Measurements from ENCODE around the gene SYNCRIP.
"Not testable (repeated sequence)": the region's sequence is repeated elsewhere in the genome, so short reads cannot be mapped to it uniquely, and the experiment has no call there.

Gene SYNCRIP

GRCh38 chr6:85612690-85613474 is 29.8 kb downstream of the SYNCRIP start:
- no peak overlapping the region for H3K4me3 ChIP-seq (ENCODE audit: low read length)
- no peak for DNase-seq (ENCODE audit: low read depth, low spot score)

DNA sequence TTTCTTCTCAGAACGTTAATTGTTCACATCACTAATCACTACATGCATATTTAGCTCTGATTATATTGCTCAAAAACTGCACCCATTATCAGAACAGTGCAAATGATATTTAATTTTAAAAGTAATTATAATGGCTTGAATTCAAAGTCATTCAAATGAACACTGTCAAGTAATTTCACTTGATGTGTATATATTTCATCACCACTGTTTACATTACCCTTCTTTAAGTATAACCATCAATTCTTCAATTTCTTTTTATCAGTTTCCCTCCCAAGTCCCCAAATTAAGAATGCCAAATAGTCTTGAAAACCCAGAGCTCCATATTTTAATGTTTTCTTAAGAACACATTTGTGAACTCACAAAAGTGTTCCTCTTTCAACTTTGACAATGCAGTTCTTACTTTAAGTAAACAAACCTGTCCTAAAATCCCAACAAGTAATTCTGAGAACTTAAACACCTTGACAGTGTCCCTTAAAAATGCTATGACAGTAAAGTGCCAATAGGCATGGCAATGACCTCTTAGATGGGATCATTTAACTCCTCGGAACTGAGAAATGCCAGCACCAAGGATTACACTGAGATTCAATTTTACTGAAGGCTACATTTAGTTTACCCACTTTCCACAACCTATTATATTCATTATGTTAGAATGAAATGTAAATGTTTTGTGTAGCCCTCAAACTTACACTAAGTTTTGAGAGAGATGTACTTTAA is 32.3 kb downstream of the SYNCRIP start:
- H3K4me3 ChIP-seq (ENCODE audit: low read length): no peak overlapping the region
- DNase-seq (ENCODE audit: low read depth, low spot score): no peak

- no peak overlapping the region for H3K4me3 ChIP-seq (ENCODE audit: low read length)
- no peak for DNase-seq (ENCODE audit: low read depth, low spot score)
Observed at GRCh38 chr6:85602100-85602499, 40.6 kb downstream of the SYNCRIP start.

DNA sequence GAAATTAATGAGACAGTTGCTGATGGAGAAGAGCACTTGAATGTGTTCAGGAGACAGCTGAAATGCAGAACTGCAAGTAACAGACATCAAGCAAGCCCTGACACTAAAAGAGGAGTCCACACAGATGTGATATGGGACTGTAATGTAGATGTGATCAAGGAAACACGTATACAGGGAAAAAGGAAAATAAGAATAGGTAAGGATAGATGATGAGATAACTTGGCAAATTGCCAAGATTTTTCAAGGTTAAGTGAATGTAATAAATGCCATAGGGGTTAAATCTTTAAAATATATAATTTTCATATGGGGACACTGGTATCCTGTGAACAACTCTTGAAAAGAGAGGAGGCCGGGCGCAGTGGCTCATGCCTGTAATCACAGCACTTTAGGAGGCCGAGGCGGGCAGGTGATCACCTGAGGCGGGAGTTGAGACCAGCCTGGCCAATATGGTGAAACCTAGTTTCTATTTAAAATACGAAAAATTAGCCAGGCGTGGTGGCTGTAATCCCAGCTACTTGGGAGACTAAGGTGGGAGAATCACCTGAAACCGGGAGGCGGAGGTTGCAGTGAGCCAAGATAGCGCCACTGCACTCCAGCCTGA is 41.9 kb downstream of the SYNCRIP start:
- DNase-seq (ENCODE audit: low read depth, low spot score): no peak
- no peak overlapping the region for H3K4me3 ChIP-seq (ENCODE audit: low read length)

GRCh38 chr6:85594197-85594930 is 48.3 kb downstream of the SYNCRIP start:
- DNase-seq (ENCODE audit: low read depth, low spot score): no peak
- peak overlapping the region; percentile 76 for H3K4me3 ChIP-seq (ENCODE audit: low read length)

DNA sequence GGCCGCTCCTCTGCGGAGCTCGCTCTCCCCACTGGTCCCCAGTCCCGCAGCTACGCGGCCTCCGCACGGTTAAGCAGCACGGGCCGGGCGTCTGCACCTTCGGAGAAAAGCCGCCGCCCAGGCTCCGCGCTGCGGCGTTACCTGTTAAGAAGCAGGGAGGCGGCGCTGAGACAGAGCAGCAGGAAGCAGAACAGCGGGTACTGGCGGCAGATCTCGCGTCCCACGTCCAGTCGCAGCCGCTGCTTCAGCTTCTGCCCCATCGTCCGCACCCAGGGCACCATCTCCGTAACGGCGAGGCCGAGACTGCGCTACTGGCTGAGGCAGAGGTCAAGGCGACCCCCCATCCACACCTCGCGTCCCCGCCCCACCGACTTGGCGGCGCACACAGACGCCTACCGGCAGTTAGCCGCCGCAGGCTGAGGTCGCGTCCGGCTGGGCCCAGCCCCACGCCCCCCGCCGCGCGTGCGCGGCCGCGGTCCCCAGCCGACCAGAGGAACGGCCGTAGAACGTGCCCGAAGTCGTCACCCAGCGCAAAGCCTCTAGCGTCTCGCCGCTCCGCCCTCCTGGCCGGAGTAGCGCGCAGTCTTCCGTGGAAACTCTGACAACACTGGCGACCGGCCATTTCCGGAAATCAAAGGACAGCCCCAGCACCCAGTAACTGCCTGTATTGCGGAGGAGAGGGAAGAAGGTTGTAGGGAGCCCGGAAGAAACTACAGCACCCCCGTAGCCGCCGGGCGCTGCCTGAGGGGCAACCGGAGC is 49.1 kb downstream of the SYNCRIP start, which contains the start of gene SNX14:
Gene SNX14, minus strand, starts transcription at position 421 of the 759 bp plus-strand sequence. Its CDS starts 140 bp downstream, at position 281.
- peak within 1 kb of the TSS; percentile 76 for H3K4me3 ChIP-seq (ENCODE audit: low read length)
- DNase-seq (ENCODE audit: low read depth, low spot score): peak; percentile 49

- no peak for DNase-seq (ENCODE audit: low read depth, low spot score)
- no peak overlapping the region for H3K4me3 ChIP-seq (ENCODE audit: low read length)
Observed at GRCh38 chr6:85592033-85592432, 50.7 kb downstream of the SYNCRIP start.

GRCh38 chr6:85591207-85591606 is 51.5 kb downstream of the SYNCRIP start:
- H3K4me3 ChIP-seq (ENCODE audit: low read length): no peak overlapping the region
- no peak for DNase-seq (ENCODE audit: low read depth, low spot score)

- H3K4me3 ChIP-seq (ENCODE audit: low read length): no peak overlapping the region
- DNase-seq (ENCODE audit: low read depth, low spot score): no peak
Observed at GRCh38 chr6:85585741-85586140, 56.9 kb downstream of the SYNCRIP start.

DNA sequence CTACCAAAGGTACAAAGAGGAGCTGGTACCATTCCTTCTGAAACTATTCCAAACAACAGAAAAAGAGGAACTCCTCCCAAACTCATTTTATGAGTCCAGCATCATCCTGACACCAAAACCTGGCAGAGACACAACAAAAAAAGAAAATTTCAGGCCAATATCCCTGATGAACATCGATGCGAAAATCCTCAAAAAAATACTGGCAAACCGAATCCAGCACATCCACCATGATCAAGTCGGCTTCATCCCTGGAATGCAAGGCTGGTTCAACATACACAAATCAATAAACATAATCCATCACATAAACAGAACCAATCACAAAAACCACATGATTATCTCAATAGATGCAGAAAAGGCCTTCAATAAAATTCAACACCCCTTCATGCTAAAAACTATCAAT is 59.9 kb downstream of the SYNCRIP start:
- not testable (repeated sequence) for DNase-seq (ENCODE audit: low read depth, low spot score)

DNA sequence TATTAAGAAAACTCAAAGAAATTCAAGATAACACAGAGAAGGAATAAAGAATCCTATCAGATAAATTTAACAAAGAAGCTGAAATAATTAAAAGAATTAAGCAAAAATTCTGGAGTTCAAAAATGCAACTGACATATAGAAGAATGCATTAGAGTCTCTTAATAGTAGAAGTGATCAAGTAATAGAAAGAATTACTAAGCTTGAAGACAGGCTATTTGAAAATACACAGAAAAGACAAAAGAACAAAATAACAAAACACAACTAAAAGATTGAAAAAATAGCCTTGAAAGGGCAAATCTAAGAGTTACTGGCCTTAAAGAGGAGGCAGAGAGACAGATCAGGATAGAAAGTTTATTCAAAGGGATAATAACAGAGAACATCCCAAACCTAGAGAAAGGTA is 61.1 kb downstream of the SYNCRIP start:
- DNase-seq (ENCODE audit: low read depth, low spot score): no peak
- no peak overlapping the region for H3K4me3 ChIP-seq (ENCODE audit: low read length)

More for the DNA sequence above, 59.9 kb downstream of the SYNCRIP start:
- not testable (repeated sequence) for H3K4me3 ChIP-seq (ENCODE audit: low read length)

GRCh38 chr6:85580878-85581267 is 61.8 kb downstream of the SYNCRIP start:
- no peak for DNase-seq (ENCODE audit: low read depth, low spot score)

DNA sequence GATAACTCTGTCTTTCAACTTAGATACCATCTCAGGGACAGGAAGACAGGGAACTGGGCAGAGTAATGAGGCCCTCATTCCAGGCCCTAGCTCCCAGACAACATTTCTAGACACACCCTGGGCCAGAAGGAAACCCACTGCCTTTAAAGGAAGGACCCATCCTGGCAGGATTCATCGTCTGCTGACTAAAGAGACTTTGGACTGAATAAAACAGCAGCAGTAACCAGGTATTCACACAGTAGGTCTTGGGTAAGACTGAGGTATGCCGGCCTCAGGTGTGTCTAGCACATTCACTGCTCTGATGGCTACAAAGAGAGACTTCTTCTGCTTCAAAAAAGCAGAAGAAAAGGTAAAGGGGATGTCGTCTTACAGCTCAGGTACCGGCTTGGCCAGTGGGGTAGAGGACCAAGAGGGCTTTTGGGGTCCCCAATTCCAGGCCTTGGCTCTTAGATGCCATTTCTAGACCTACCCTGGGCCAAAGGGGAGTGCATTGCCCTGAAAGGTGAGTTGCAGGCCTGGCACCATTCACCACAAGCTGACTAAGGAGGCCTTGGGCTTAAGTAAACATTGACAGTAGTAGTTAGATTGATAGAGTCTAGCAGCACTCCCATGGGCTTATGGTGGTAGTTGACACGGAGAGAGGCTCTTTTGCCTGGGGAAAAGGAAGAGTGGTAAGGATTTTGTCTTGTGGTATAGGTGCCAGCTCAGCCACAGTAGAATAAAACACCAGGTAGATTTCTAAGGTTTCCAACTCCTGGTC is 62.4 kb downstream of the SYNCRIP start:
- H3K4me3 ChIP-seq (ENCODE audit: low read length): no peak overlapping the region
- no peak for DNase-seq (ENCODE audit: low read depth, low spot score)

More at GRCh38 chr6:85580878-85581267, 61.8 kb downstream of the SYNCRIP start:
- H3K4me3 ChIP-seq (ENCODE audit: low read length): no peak overlapping the region

DNA sequence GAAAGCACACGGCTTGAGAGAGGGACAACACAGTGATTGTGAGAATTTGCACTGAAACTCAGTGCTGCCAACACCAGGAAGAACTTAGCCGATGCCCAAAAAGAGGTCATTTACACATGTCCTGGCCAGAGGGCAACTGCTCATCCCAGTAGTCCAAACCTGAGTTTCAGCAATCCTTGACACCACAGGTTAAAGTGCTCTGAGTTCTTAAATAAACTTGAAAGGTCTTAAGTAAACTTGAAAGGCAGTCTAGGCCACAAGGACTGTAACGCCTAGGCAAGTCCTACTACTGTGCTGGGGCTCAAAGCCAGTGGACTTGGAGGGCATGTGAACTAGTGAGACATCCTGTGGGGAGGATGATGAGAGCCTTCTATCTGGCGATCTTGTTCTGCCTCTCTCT is 63.1 kb downstream of the SYNCRIP start:
- H3K4me3 ChIP-seq (ENCODE audit: low read length): no peak overlapping the region

DNA sequence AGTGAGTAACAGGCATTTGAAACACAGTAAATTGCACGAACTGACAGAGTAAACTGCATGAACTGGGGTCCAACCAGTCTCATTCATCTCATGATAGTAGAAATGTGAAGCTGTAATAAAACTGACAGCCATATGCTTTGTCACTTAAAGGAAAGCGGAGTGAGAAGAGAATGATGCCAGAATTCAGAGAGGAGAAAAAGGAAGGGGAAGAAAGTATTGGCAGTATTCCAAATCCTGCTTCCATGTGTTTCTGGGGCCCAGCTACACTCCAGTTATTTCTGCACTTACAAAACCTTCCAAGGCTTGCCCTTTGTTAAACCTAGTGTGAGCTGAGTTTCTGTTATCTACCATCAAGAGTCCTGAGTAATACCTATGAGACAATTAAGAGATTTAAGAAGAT is 66.2 kb downstream of the SYNCRIP start:
- no peak overlapping the region for H3K4me3 ChIP-seq (ENCODE audit: low read length)
- no peak for DNase-seq (ENCODE audit: low read depth, low spot score)

More for the DNA sequence above, 63.1 kb downstream of the SYNCRIP start:
- DNase-seq (ENCODE audit: low read depth, low spot score): no peak

DNA sequence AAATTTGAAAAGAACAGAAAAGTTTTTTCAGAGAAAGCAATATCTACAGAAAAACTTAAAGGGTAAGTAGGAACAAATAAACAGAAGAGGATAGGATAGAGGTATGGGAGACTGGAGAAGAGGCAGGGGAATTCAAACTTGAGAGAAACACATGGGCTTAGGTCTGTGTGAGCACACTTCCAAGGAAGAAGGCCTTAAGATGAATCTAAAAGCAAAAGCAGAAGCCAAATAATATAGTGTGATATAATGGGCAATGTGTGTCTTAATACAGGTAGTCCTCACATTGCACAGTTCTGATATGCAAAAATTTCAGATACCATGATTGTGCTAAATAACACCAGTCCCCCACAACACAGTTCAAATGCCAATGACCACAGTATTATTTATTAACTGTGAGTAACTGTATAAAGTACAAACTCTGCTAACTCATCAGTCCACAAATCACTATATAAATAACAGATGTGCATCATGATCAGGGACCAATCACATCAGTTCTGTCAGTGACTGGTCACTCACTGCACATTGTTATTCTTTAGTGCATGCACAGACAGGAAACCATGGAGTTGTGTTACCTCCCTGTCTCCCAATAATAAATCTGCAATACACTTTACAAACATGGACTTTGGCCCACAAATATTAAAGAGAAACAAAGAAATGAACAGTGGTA is 67.6 kb downstream of the SYNCRIP start:
- H3K4me3 ChIP-seq (ENCODE audit: low read length): no peak overlapping the region
- DNase-seq (ENCODE audit: low read depth, low spot score): no peak

GRCh38 chr6:85569323-85569722 is 73.4 kb downstream of the SYNCRIP start:
- no peak overlapping the region for H3K4me3 ChIP-seq (ENCODE audit: low read length)
- DNase-seq (ENCODE audit: low read depth, low spot score): no peak
